ENCODE data around the gene TUBGCP5. TPM values are rescaled to one million over a fixed set of nuclear protein-coding genes. Genes with fewer than 3 reads are reported as not detected.

TUBGCP5 gene
- total and polyA plus RNA-seq, 10 of the 15 experiments (the other 5 are each of a cell fraction or from before 2014, with no cell fraction given) = 6.4 to 29.2 (median 20.2) TPM

DNA sequence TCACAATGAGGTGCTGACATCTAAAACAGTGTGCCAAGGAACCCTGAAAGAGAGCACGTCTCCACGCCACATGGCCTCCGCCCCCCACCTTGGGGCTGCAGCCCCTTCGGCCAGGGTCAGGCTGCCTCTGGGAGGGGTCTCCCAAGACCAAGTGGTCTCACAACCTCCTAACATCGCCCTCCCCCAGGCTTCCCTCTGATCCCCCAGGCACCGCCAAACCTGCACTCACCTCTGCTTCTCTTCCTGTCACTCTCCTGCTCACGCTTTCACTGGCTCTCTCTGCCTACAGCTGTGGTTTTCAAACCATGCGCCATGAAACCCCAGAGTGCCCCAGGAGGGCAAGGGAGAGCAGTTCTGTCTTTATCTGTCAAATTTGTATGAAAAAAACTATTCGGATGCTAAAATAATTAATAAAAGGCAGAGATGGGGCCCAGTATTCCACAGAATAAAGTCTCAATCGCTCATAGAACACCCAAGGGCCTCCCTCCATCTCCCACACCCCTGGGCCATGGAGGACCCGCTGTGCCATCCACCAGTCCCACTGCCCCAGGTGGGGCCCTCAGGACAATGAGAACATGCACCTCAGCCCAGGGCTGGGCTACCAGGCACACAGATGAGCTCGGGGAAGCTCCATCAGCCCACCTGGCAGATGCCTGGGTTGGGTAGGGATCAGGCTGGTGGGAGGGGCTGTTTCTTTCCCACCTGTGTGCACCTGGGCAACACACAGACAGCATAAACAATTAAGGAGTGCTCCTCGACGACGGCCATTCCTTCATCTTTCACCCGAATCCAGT is 80.7 kb downstream of the TUBGCP5 start:
- SMC1A ChIA-PET (ENCODE audit: uncharacterized antibody, unreplicated experiment) = no interaction called here

More for the DNA sequence above, 80.7 kb downstream of the TUBGCP5 start:
- Histone ChIP-seq H3K79me2 (ENCODE audit: control insufficient read depth, insufficient read depth, low read length) (peaks cover 21% of the 10 kb centered on the region), H3K4me3 (no peak overlapping the region), H3K36me3 (ENCODE audit: control insufficient read depth in 2 of 2, insufficient read depth in 2 of 2, low read length in 1 of 2) (peaks cover 0 to 3% of the 10 kb centered on the region in 2 experiments; a peak in 1 of 4 replicates), H2AFZ (ENCODE audit: control insufficient read depth, low read depth, low read length) (no peak overlapping the region), H3K9ac (ENCODE audit: control insufficient read depth, insufficient read depth, low read length) (no peak overlapping the region), H4K20me1 (ENCODE audit: control insufficient read depth, insufficient read depth) (no peaks in the 10 kb centered on the region), H3K27ac (ENCODE audit: control insufficient read depth, insufficient read depth) (peak overlapping the region; percentile 46), H3K4me2 (ENCODE audit: control insufficient read depth, insufficient read depth) (peak overlapping the region; percentile 62), H3K4me1 (ENCODE audit: control insufficient read depth, insufficient read depth, low read length) (peaks cover 21% of the 10 kb centered on the region), H3K27me3 (replicated peaks in 1 of 2; ENCODE audit: control insufficient read depth in 2 of 2, insufficient read depth in 2 of 2, low read length in 1 of 2) (no peaks in the 10 kb centered on the region), H3K9me3 (replicated peaks; ENCODE audit: control insufficient read depth, insufficient read depth, low read length) (no peaks in the 10 kb centered on the region)
- ChIA-PET CTCF (no interaction called here), POLR2A (no interaction called here), RAD21 (ENCODE audit: unreplicated experiment) (no interaction called here)
- ATAC-seq (peak; percentile 89), DNase-seq (ENCODE audit: low read depth, low spot score) (no peak), FAIRE-seq (no peak)
- intact Hi-C loops (cut with micrococcal nuclease; ENCODE audit: unreplicated experiment) (no loop called here), in situ Hi-C loops (cut with MboI) (no loop called here)
- TF ChIP-seq, protein P1, sequence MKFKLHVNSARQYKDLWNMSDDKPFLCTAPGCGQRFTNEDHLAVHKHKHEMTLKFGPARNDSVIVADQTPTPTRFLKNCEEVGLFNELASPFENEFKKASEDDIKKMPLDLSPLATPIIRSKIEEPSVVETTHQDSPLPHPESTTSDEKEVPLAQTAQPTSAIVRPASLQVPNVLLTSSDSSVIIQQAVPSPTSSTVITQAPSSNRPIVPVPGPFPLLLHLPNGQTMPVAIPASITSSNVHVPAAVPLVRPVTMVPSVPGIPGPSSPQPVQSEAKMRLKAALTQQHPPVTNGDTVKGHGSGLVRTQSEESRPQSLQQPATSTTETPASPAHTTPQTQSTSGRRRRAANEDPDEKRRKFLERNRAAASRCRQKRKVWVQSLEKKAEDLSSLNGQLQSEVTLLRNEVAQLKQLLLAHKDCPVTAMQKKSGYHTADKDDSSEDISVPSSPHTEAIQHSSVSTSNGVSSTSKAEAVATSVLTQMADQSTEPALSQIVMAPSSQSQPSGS (IDR thresholded peaks at IDR 0.05; ENCODE audit: low read length) = no peak
- TF ChIP-seq RAD21 (IDR thresholded peaks at IDR 0.05; ENCODE audit: insufficient read depth, low read depth, low read length) (no peak), RB1 (IDR thresholded peaks at IDR 0.05; ENCODE audit: borderline replicate concordance) (no peak), IKZF1 (conservative IDR thresholded peaks at IDR 0.05) (no peak), SRF (IDR thresholded peaks at IDR 0.05; ENCODE audit: low read depth in 2 of 2, low read length in 2 of 2) (no peak), RUNX3 (IDR thresholded peaks at IDR 0.05; ENCODE audit: low read length) (peak; percentile 16; the same call in 1 of the 2 replicates), EGR1 (IDR thresholded peaks at IDR 0.05; ENCODE audit: borderline replicate concordance in 1 of 2, low read depth in 2 of 2, low read length in 2 of 2) (no peak), WRNIP1 (IDR thresholded peaks at IDR 0.05; ENCODE audit: borderline replicate concordance, low read depth, low read length) (no peak)
- TF ChIP-seq, protein P2, sequence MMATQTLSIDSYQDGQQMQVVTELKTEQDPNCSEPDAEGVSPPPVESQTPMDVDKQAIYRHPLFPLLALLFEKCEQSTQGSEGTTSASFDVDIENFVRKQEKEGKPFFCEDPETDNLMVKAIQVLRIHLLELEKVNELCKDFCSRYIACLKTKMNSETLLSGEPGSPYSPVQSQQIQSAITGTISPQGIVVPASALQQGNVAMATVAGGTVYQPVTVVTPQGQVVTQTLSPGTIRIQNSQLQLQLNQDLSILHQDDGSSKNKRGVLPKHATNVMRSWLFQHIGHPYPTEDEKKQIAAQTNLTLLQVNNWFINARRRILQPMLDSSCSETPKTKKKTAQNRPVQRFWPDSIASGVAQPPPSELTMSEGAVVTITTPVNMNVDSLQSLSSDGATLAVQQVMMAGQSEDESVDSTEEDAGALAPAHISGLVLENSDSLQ (IDR thresholded peaks at IDR 0.05) = peak; percentile 67; the same call in 1 of the 2 replicates
- TF ChIP-seq, protein P3, sequence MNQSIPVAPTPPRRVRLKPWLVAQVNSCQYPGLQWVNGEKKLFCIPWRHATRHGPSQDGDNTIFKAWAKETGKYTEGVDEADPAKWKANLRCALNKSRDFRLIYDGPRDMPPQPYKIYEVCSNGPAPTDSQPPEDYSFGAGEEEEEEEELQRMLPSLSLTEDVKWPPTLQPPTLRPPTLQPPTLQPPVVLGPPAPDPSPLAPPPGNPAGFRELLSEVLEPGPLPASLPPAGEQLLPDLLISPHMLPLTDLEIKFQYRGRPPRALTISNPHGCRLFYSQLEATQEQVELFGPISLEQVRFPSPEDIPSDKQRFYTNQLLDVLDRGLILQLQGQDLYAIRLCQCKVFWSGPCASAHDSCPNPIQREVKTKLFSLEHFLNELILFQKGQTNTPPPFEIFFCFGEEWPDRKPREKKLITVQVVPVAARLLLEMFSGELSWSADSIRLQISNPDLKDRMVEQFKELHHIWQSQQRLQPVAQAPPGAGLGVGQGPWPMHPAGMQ (IDR thresholded peaks at IDR 0.05; ENCODE audit: borderline replicate concordance) = no peak
- no TSS peak for BruUV-seq (replicated peaks)
- WGBS (ENCODE audit: insufficient coverage, insufficient replicate concordance, low lambda C conversion rate, missing lambda C conversion rate) = 20% methylated on average over 16 of the region's 16 CpGs
